WTC11 (cell line): ENCODE data around the gene RREB1. TPM values are rescaled to one million over a fixed set of nuclear protein-coding genes. Genes with fewer than 3 reads are reported as not detected.

Experiments used
- ATAC-seq: fragments of 200-7000 bp; cut with Tn5 transposase; 2 replicates; pipeline ENCODE4 v1.10.0; 2021; ENCODE audit warnings: mild to moderate bottlenecking, moderate library complexity
- CTCF ChIA-PET: fragments of 300-600 bp; sonication (Branson Sonifier 250); formaldehyde crosslinking; loops from one replicate; lab custom pipeline; 2021; ENCODE audit warnings: antibody characterized with exemption; lab: Charles Lee
- POLR2A ChIA-PET: fragments of 350-600 bp; sonication (Branson Sonifier 250); formaldehyde crosslinking; loops from one replicate; lab custom pipeline; 2021; ENCODE audit warnings: antibody characterized with exemption; lab: Charles Lee
- DNase-seq: peaks from one replicate; pipeline ENCODE4 v3.0.0; 2021; ENCODE audit warnings: low spot score
- H3K27ac Mint-ChIP-seq: 2 replicates; pipeline ENCODE4 v1.8.0; 2021; ENCODE audit warnings: mixed read lengths
- H3K27me3 Mint-ChIP-seq: 2 replicates; pipeline ENCODE4 v1.8.0; 2021; ENCODE audit warnings: low read depth, mild to moderate bottlenecking, moderate library complexity, mixed read lengths
- H3K36me3 Mint-ChIP-seq: 2 replicates; pipeline ENCODE4 v1.8.0; 2021; ENCODE audit warnings: mixed read lengths
- H3K4me1 Mint-ChIP-seq: 2 replicates; pipeline ENCODE4 v1.8.0; 2022; ENCODE audit warnings: mixed read lengths
- H3K4me3 Mint-ChIP-seq: 2 replicates; pipeline ENCODE4 v1.8.0; 2021; ENCODE audit warnings: mild to moderate bottlenecking, moderate library complexity, mixed read lengths
- H3K9me3 Mint-ChIP-seq: 2 replicates; pipeline ENCODE4 v1.8.0; 2021; ENCODE audit warnings: mixed read lengths
- AFF4 ChIP-seq: sonication (generic); formaldehyde crosslinking; IDR thresholded peaks from 2 replicates; pipeline ENCODE4 v1.8.1; 2023; ENCODE audit warnings: mild to moderate bottlenecking, missing genetic modification reagents, borderline replicate concordance
- ATF2 ChIP-seq: sonication (generic); formaldehyde crosslinking; IDR thresholded peaks from 2 replicates; pipeline ENCODE4 v1.8.1; 2022; ENCODE audit warnings: low read depth, missing genetic modification reagents, borderline replicate concordance
- CTCF ChIP-seq: fragments of 200-600 bp; IDR thresholded peaks from 2 replicates; pipeline ENCODE4 v1.8.0; 2022; ENCODE audit warnings: antibody characterized with exemption
- E2F1 ChIP-seq: sonication (generic); formaldehyde crosslinking; IDR thresholded peaks from 2 replicates; pipeline ENCODE4 v1.8.0; 2022; ENCODE audit warnings: mild to moderate bottlenecking, missing genetic modification reagents
- E2F5 ChIP-seq: sonication (generic); formaldehyde crosslinking; IDR thresholded peaks from 2 replicates; pipeline ENCODE4 v1.8.1; 2022; ENCODE audit warnings: mild to moderate bottlenecking, moderate library complexity, missing genetic modification reagents
- FOXK1 ChIP-seq: sonication (generic); formaldehyde crosslinking; IDR thresholded peaks from 2 replicates; pipeline ENCODE4 v1.8.0; 2022; ENCODE audit warnings: mild to moderate bottlenecking, moderate library complexity, missing genetic modification reagents
- JUN ChIP-seq: sonication (generic); formaldehyde crosslinking; IDR thresholded peaks from 2 replicates; pipeline ENCODE4 v1.8.0; 2023; ENCODE audit warnings: mild to moderate bottlenecking, missing genetic modification reagents
- MAX ChIP-seq: sonication (generic); formaldehyde crosslinking; IDR thresholded peaks from 2 replicates; pipeline ENCODE4 v1.8.0; 2022; ENCODE audit warnings: mild to moderate bottlenecking, missing genetic modification reagents
- MXD4 ChIP-seq: fragments of 250-450 bp; sonication (Bioruptor Pico); IDR thresholded peaks from 2 replicates; pipeline ENCODE4 v1.8.0; 2021; ENCODE audit warnings: mild to moderate bottlenecking, moderate library complexity, borderline replicate concordance
- OVOL2 ChIP-seq: fragments of 250-450 bp; sonication (Bioruptor Pico); IDR thresholded peaks from 2 replicates; pipeline ENCODE4 v1.9.0; 2021; ENCODE audit warnings: mild to moderate bottlenecking, borderline replicate concordance
- PREB ChIP-seq: sonication (generic); formaldehyde crosslinking; IDR thresholded peaks from 2 replicates; pipeline ENCODE4 v1.8.1; 2022; ENCODE audit warnings: mild to moderate bottlenecking, missing genetic modification reagents, moderate library complexity, borderline replicate concordance
- TEAD4 ChIP-seq: sonication (generic); formaldehyde crosslinking; IDR thresholded peaks from 2 replicates; pipeline ENCODE4 v1.8.0; 2022; ENCODE audit warnings: mild to moderate bottlenecking, missing genetic modification reagents
- ZMAT4 ChIP-seq: fragments of 250-450 bp; sonication (Bioruptor Pico); IDR thresholded peaks from 2 replicates; pipeline ENCODE4 v1.9.0; 2021; ENCODE audit warnings: mild to moderate bottlenecking
- ZNF121 ChIP-seq: sonication (generic); formaldehyde crosslinking; IDR thresholded peaks from 2 replicates; pipeline ENCODE4 v1.8.0; 2023; ENCODE audit warnings: missing genetic modification reagents
- ZNF281 ChIP-seq: sonication (generic); formaldehyde crosslinking; IDR thresholded peaks from 2 replicates; pipeline ENCODE4 v1.8.0; 2023; ENCODE audit warnings: mild to moderate bottlenecking, missing genetic modification reagents
- ZNF396 ChIP-seq: fragments of 250-450 bp; sonication (Bioruptor Pico); IDR thresholded peaks from 2 replicates; pipeline ENCODE4 v1.8.0; 2021; ENCODE audit warnings: mild to moderate bottlenecking, moderate library complexity, borderline replicate concordance
- ZNF423 ChIP-seq: fragments of 250-450 bp; sonication (Bioruptor Pico); IDR thresholded peaks from 2 replicates; pipeline ENCODE4 v2.1.2; 2022; ENCODE audit warnings: mild to moderate bottlenecking, moderate library complexity
- ZNF512 ChIP-seq: sonication (generic); formaldehyde crosslinking; IDR thresholded peaks from 2 replicates; pipeline ENCODE4 v1.8.1; 2022; ENCODE audit warnings: missing genetic modification reagents, borderline replicate concordance
- total RNA-seq: library from RNA; stranded (reverse); gene quantifications from 3 replicates; pipeline ENCODE4 v1.2.3, GENCODE V29; 2021

RREB1 gene
- total RNA-seq, 1 experiment from 2014 or later: 38.5 TPM

GRCh38 chr6:7074870-7075269 is 32.9 kb upstream of the RREB1 start:
- Mint-ChIP-seq H3K27ac (no peak overlapping the region), H3K36me3 (no peaks in the 10 kb centered on the region), H3K9me3 (no peaks in the 10 kb centered on the region), H3K4me1 (no peaks in the 10 kb centered on the region), H3K4me3 (no peak overlapping the region), H3K27me3 (no peaks in the 10 kb centered on the region)
- no peak for TF ChIP-seq ZNF121
- no peak for TF ChIP-seq ZNF396 (CRISPR knock-in tag)
- TF ChIP-seq TEAD4: no peak
- DNase-seq (no peak), ATAC-seq (no peak)
- CTCF ChIA-PET: no interaction called here
- POLR2A ChIA-PET: no interaction called here

GRCh38 chr6:7075341-7076000 is 32.3 kb upstream of the RREB1 start:
- Mint-ChIP-seq H3K36me3 (no peaks in the 10 kb centered on the region), H3K27ac (no peak overlapping the region), H3K27me3 (no peaks in the 10 kb centered on the region), H3K4me3 (no peak overlapping the region), H3K4me1 (no peaks in the 10 kb centered on the region), H3K9me3 (no peaks in the 10 kb centered on the region)
- no peak for ATAC-seq
- no peak for DNase-seq
- ChIA-PET POLR2A (no interaction called here), CTCF (no interaction called here)
- TF ChIP-seq E2F1 (CRISPR knock-in tag) (no peak), ZNF423 (CRISPR knock-in tag) (no peak), AFF4 (CRISPR knock-in tag) (no peak), ATF2 (no peak), ZNF281 (CRISPR knock-in tag) (no peak), OVOL2 (CRISPR knock-in tag) (no peak), FOXK1 (no peak), MXD4 (CRISPR knock-in tag) (no peak), PREB (CRISPR knock-in tag) (no peak), ZNF512 (CRISPR knock-in tag) (no peak), JUN (CRISPR knock-in tag) (no peak), MAX (CRISPR knock-in tag) (no peak), E2F5 (CRISPR knock-in tag) (no peak), ZMAT4 (CRISPR knock-in tag) (no peak), CTCF (no peak)
